ENCODE data around the gene ZNF420. TPM values are rescaled to one million over a fixed set of nuclear protein-coding genes. Genes with fewer than 3 reads are reported as not detected.
"Not testable (repeated sequence)": the region's sequence is repeated elsewhere in the genome, so short reads cannot be mapped to it uniquely, and the experiment has no call there.

Gene ZNF420
- total and polyA plus RNA-seq, 2 of the 8 experiments (the other 6 are each of a cell fraction or from before 2014, with no cell fraction given), result 1.7 to 8.8 TPM

DNA sequence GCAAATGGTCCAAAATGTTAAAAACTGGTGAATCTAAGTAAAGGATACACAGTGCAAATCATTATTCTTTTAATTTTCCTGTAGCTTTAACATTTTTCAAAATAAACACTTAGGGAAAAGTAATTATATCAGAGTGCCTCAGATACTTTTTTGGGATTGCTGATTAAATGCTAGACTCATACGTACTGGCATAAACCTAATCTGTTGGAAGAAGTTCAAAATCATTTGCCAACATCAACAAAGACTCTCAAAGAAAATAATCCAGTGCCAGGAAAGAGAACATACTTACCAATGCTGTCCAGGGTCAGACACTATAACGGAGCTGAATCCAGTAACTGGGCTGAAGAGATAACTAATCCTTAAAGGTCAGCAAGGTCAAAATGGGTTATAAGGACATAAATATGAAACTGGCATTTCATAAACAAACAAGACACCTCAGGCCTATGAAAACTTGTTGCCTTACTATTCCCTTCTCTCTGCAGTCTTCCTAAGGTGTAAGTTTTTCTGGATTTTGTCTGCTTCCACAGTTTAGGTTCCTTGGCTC lies 3.3 kb upstream of the ZNF420 start (continued):
- TF ChIP-seq SIX5 (IDR thresholded peaks at IDR 0.05; ENCODE audit: low read depth, low read length) (no peak), SP2 (IDR thresholded peaks at IDR 0.05; ENCODE audit: low read length) (no peak), CBX5 (IDR thresholded peaks at IDR 0.05; ENCODE audit: low read depth, low read length) (no peak), EGR1 (IDR thresholded peaks at IDR 0.05; ENCODE audit: borderline replicate concordance, low read depth, low read length) (no peak), TEAD4 (IDR thresholded peaks at IDR 0.05; ENCODE audit: low read depth, low read length) (no peak)
- TF ChIP-seq, protein P1, sequence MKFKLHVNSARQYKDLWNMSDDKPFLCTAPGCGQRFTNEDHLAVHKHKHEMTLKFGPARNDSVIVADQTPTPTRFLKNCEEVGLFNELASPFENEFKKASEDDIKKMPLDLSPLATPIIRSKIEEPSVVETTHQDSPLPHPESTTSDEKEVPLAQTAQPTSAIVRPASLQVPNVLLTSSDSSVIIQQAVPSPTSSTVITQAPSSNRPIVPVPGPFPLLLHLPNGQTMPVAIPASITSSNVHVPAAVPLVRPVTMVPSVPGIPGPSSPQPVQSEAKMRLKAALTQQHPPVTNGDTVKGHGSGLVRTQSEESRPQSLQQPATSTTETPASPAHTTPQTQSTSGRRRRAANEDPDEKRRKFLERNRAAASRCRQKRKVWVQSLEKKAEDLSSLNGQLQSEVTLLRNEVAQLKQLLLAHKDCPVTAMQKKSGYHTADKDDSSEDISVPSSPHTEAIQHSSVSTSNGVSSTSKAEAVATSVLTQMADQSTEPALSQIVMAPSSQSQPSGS (IDR thresholded peaks at IDR 0.05; ENCODE audit: low read length), result no peak
- TF ChIP-seq, protein P2, sequence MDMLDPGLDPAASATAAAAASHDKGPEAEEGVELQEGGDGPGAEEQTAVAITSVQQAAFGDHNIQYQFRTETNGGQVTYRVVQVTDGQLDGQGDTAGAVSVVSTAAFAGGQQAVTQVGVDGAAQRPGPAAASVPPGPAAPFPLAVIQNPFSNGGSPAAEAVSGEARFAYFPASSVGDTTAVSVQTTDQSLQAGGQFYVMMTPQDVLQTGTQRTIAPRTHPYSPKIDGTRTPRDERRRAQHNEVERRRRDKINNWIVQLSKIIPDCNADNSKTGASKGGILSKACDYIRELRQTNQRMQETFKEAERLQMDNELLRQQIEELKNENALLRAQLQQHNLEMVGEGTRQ (IDR thresholded peaks at IDR 0.05; ENCODE audit: low read length), result no peak

DNA sequence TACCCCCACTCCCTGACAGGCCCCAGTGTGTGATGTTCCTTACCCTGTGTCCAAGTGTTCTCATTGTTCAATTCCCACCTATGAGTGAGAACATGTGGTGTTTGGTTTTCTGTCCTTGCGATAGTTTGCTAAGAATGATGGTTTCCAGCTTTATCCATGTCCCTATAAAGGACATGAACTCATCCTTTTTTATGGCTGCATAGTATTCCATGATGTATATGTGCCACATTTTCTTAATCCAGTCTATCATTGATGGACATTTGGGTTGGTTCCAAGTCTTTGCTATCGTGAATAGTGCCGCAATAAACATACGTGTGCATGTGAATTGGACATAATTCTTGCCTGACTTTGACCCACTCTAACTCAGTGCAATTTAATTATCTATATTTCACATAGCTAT lies 1.7 kb upstream of the ZNF420 start:
- POLR2A ChIA-PET (ENCODE audit: partially characterized antibody), result interaction anchor here (1.4 kb wide), 1 partner anchor 588 kb away, joined by 4 read pairs; the partner anchor contains the start of gene ZNF566
- H3K27me3 ChIP-seq (replicated peaks in 1 of 4; ENCODE audit: control insufficient read depth in 3 of 4, extremely low read depth in 1 of 4, insufficient read depth in 3 of 4, low read length in 3 of 4); FAIRE-seq; H3K23ac ChIP-seq (ENCODE audit: insufficient read length); H3K79me1 ChIP-seq (ENCODE audit: low read depth, low read length); H3K14ac ChIP-seq (ENCODE audit: insufficient read length); H3K36me3 ChIP-seq (ENCODE audit: control insufficient read depth in 2 of 4, insufficient read depth in 4 of 4, low read length in 3 of 4); H3K4me2 ChIP-seq (ENCODE audit: insufficient read depth in 1 of 2, low read depth in 2 of 2, low read length in 2 of 2); H4K20me1 ChIP-seq (replicated peaks in 1 of 2; ENCODE audit: control insufficient read depth in 1 of 2, insufficient read depth in 2 of 2, low read length in 2 of 2); H2BK12ac ChIP-seq (ENCODE audit: low read depth, low read length); H3K9ac ChIP-seq (replicated peaks in 1 of 4; ENCODE audit: extremely low read depth in 1 of 4, low read depth in 3 of 4, low read length in 3 of 4); H2BK15ac ChIP-seq (ENCODE audit: low read length); H4K8ac ChIP-seq (ENCODE audit: extremely low read depth, insufficient read depth, low read length); H3K4ac ChIP-seq (replicated peaks; ENCODE audit: insufficient read length, low read depth, low read length); H3K56ac ChIP-seq (replicated peaks; ENCODE audit: insufficient read length, low read depth, low read length); H3K4me1 ChIP-seq (replicated peaks in 1 of 4; ENCODE audit: control insufficient read depth in 3 of 4, insufficient read depth in 4 of 4, low read length in 3 of 4); CTCF ChIA-PET (ENCODE audit: partially characterized antibody); H2AK5ac ChIP-seq (ENCODE audit: low read depth, low read length); H4K91ac ChIP-seq (replicated peaks; ENCODE audit: insufficient read length, low read length); H2BK120ac ChIP-seq (replicated peaks; ENCODE audit: low read depth, low read length); DNase-seq (ENCODE audit: low read depth in 1 of 2, low spot score in 2 of 2); H4K5ac ChIP-seq (ENCODE audit: insufficient read length, low read depth, low read length); H2BK20ac ChIP-seq (ENCODE audit: low read length); H3K4me3 ChIP-seq (ENCODE audit: extremely low read depth in 1 of 4, insufficient read depth in 2 of 4, low read depth in 3 of 4, low read length in 4 of 4); H2BK5ac ChIP-seq (ENCODE audit: low read depth, low read length); H2AFZ ChIP-seq (ENCODE audit: low read length); H3K27ac ChIP-seq (ENCODE audit: low read depth, low read length); H3K18ac ChIP-seq (ENCODE audit: extremely low read depth, low read length): not testable (repeated sequence)
- peaks cover 13% of the 10 kb centered on the region for H3K23me2 ChIP-seq (ENCODE audit: low read depth, low read length)
- H3K9me3 ChIP-seq (ENCODE audit: insufficient read depth in 2 of 2, low read depth in 1 of 2, low read length in 1 of 2), result peaks cover 13% of the 10 kb centered on the region in 2 experiments; a peak in 2 of 4 replicates
- H3K79me2 ChIP-seq (ENCODE audit: control insufficient read depth in 1 of 2, insufficient read depth in 2 of 2, low read length in 2 of 2), result peaks cover 4 to 18% of the 10 kb centered on the region in 2 experiments
- 84% methylated on average over 4 of the region's 4 CpGs; no CpG with 5 or more reads in 1 of the 2 experiments for WGBS, 2 experiments (ENCODE audit: extremely low coverage in 1 of 2, insufficient coverage in 1 of 2, insufficient read length in 1 of 2, insufficient replicate concordance in 2 of 2, low coverage in 1 of 2, low lambda C conversion rate in 2 of 2, missing lambda C conversion rate in 1 of 2)

All from H1 (cell line).